Ammon's horn (tissue), 1 donor: ENCODE measurements around the gene MYO1A.

Source experiments
- DNase-seq: peaks from one replicate; pipeline ENCODE4 v3.0.0-alpha.2; 2016; ENCODE audit warnings: low spot score

The MYO1A gene

GRCh38 chr12:57049890-57050289, at the start of gene MYO1A:
Gene MYO1A, minus strand, starts transcription at chr12:57050129. Its CDS starts 1,806 bp downstream, at chr12:57048323.
- DNase-seq: no peak

- DNase-seq: no peak
Observed at GRCh38 chr12:57099047-57099714, 49.3 kb upstream of the MYO1A start.

GRCh38 chr12:57098546-57098945, 48.6 kb upstream of the MYO1A start:
- no peak for DNase-seq

GRCh38 chr12:57097554-57097835, 47.6 kb upstream of the MYO1A start:
- DNase-seq: no peak

- no peak for DNase-seq
Observed at GRCh38 chr12:57096748-57097553, 47.0 kb upstream of the MYO1A start.

- no peak for DNase-seq
Observed at GRCh38 chr12:57096099-57096572, 46.2 kb upstream of the MYO1A start.

- DNase-seq: no peak
Observed at GRCh38 chr12:57095440-57095839, 45.5 kb upstream of the MYO1A start.

GRCh38 chr12:57094208-57095160, 44.6 kb upstream of the MYO1A start:
- no peak for DNase-seq

GRCh38 chr12:57093415-57094207, 43.7 kb upstream of the MYO1A start:
- DNase-seq: no peak

- no peak for DNase-seq
Observed at GRCh38 chr12:57092876-57093414, 43.0 kb upstream of the MYO1A start.

GRCh38 chr12:57092529-57092862, 42.6 kb upstream of the MYO1A start:
- no peak for DNase-seq

- DNase-seq: no peak
Observed at GRCh38 chr12:57091638-57092528, 42.0 kb upstream of the MYO1A start.

GRCh38 chr12:57090924-57091637, 41.2 kb upstream of the MYO1A start:
- peak; percentile 86 for DNase-seq

GRCh38 chr12:57090490-57090889, 40.6 kb upstream of the MYO1A start:
- DNase-seq: no peak

GRCh38 chr12:57089271-57090245, 39.6 kb upstream of the MYO1A start:
- peak; percentile 74 for DNase-seq

- peak; percentile 94 for DNase-seq
Observed at GRCh38 chr12:57088354-57089270, 38.7 kb upstream of the MYO1A start, which contains the start of gene NAB2. Gene NAB2, plus strand, starts transcription at chr12:57089114. Its CDS starts 158 bp downstream, at chr12:57089272.

GRCh38 chr12:57087691-57088353, 37.9 kb upstream of the MYO1A start:
- DNase-seq: peak; percentile 62
